Endothelial cell of umbilical vein (primary cell): Measurements from ENCODE around the gene ZFP36. TPM values are rescaled to one million over a fixed set of nuclear protein-coding genes. Genes with fewer than 3 reads are reported as not detected.

Source experiments
- BruUV-seq: library from RNA; stranded (reverse); fragments of 400-500 nt; replicated peaks from 2 replicates; lab custom pipeline; 2021; lab: Mats Ljungman, UMichigan
- CTCF ChIA-PET: fragments of 300-600, 350-600 bp; sonication (Branson Sonifier 250); formaldehyde crosslinking; loops from one replicate; lab custom pipeline; 2021; ENCODE audit warnings: antibody characterized with exemption, inconsistent platforms; lab: Charles Lee
- POLR2A ChIA-PET: fragments of 300-600, 350-600 bp; sonication (Branson Sonifier 250); formaldehyde crosslinking; loops from one replicate; lab custom pipeline; 2021; ENCODE audit warnings: antibody characterized with exemption, inconsistent platforms; lab: Charles Lee
- DNase-seq: peaks from one replicate; pipeline ENCODE4 v3.0.0-alpha.2; 2011; ENCODE audit warnings: low read depth, low spot score
- FAIRE-seq: peaks from 2 replicates; lab custom pipeline; 2011; peaks lifted over from hg19 to GRCh38; lab: Jason Lieb, UNC
- H2AFZ ChIP-seq: 2 replicates; pipeline ENCODE4 v1.6.0; 2012; ENCODE audit warnings: low read depth, low read length, control low read depth, inconsistent platforms
- H3K27ac ChIP-seq: 2 replicates; pipeline ENCODE4 v1.5.1; 2011; ENCODE audit warnings: low read depth, mild to moderate bottlenecking, control low read depth, low read length, moderate library complexity; ENCODE audit not compliant: insufficient read depth
- H3K27me3 ChIP-seq, 2 experiments: 2 replicates each; pipeline versions ENCODE4 v1.6.0 to v1.6.1; 2011; ENCODE audit warnings: low read length in 2 of 2, mixed read lengths in 1 of 2; ENCODE audit not compliant: control insufficient read depth in 2 of 2, insufficient read depth in 2 of 2
- H3K36me3 ChIP-seq, 2 experiments: 2 replicates in 1 of 2; 3 replicates in 1 of 2; pipeline ENCODE4 v1.5.1; 2011; ENCODE audit warnings: low read length in 2 of 2, mild to moderate bottlenecking in 1 of 2, moderate library complexity in 1 of 2; ENCODE audit not compliant: control insufficient read depth in 2 of 2, insufficient read depth in 2 of 2; ENCODE audit errors: extremely low read depth in 1 of 2
- H3K4me1 ChIP-seq: 3 replicates; pipeline ENCODE4 v1.5.1; 2011; ENCODE audit warnings: mild to moderate bottlenecking, low read length; ENCODE audit not compliant: control insufficient read depth, insufficient read depth; ENCODE audit errors: extremely low read depth
- H3K4me2 ChIP-seq: 2 replicates; pipeline ENCODE4 v1.6.1; 2011; ENCODE audit warnings: low read length, control low read depth, mixed read lengths; ENCODE audit not compliant: insufficient read depth
- H3K4me3 ChIP-seq, 3 experiments: fragments of 200-600 bp in 1 of 3; sonication (generic), shearing (Covaris generic) in 1 of 3; replicated peaks in 1 of 3; 2 replicates each; pipeline ENCODE4 v1.5.1; 2011 to 2016; ENCODE audit warnings: control low read depth in 3 of 3, low read length in 3 of 3, mild to moderate bottlenecking in 2 of 3, inconsistent platforms in 1 of 3, low read depth in 1 of 3, moderate library complexity in 1 of 3; ENCODE audit not compliant: insufficient read depth in 1 of 3
- H3K79me2 ChIP-seq: 2 replicates; pipeline ENCODE4 v1.6.0; 2012; ENCODE audit warnings: low read length, inconsistent platforms; ENCODE audit not compliant: control insufficient read depth, insufficient read depth
- H3K9ac ChIP-seq: replicated peaks from 2 replicates; pipeline ENCODE3; 2011; ENCODE audit warnings: low read length, control low read depth; ENCODE audit not compliant: insufficient read depth; ENCODE audit errors: extremely low read depth
- H3K9me1 ChIP-seq: replicated peaks from 3 replicates; pipeline ENCODE4 v1.6.0; 2011; ENCODE audit warnings: mild to moderate bottlenecking, low read length; ENCODE audit not compliant: control insufficient read depth, insufficient read depth; ENCODE audit errors: extremely low read depth
- H3K9me3 ChIP-seq: replicated peaks from 2 replicates; pipeline ENCODE4 v1.5.1; 2012; ENCODE audit warnings: low read length, inconsistent platforms; ENCODE audit not compliant: control insufficient read depth, insufficient read depth
- H4K20me1 ChIP-seq: replicated peaks from 2 replicates; pipeline ENCODE3; 2011; ENCODE audit warnings: mild to moderate bottlenecking, low read length; ENCODE audit not compliant: control insufficient read depth, insufficient read depth; ENCODE audit errors: extremely low read depth
- EZH2 ChIP-seq: IDR thresholded peaks from 2 replicates; pipeline ENCODE4 v1.6.1; 2012; ENCODE audit warnings: borderline replicate concordance, low read depth, mild to moderate bottlenecking, moderate library complexity, low read length, inconsistent platforms; ENCODE audit not compliant: severe bottlenecking
- FOS ChIP-seq: IDR thresholded peaks from 2 replicates; pipeline ENCODE4 v1.6.1; 2011; ENCODE audit warnings: mild to moderate bottlenecking, low read length, moderate library complexity, borderline replicate concordance; ENCODE audit not compliant: insufficient read depth
- JUN ChIP-seq: IDR thresholded peaks from 2 replicates; pipeline ENCODE4 v1.6.1; 2011; ENCODE audit warnings: borderline replicate concordance, low read depth; ENCODE audit not compliant: insufficient read length, insufficient read depth
- POLR2A ChIP-seq: IDR thresholded peaks from 2 replicates; pipeline ENCODE4 v1.6.1; 2012; ENCODE audit warnings: low read depth, mild to moderate bottlenecking, control low read depth, low read length
- POLR2AphosphoS5 ChIP-seq: IDR thresholded peaks from 2 replicates; pipeline ENCODE4 v1.6.1; 2012; ENCODE audit warnings: low read depth, mild to moderate bottlenecking, control low read depth, low read length, moderate library complexity; ENCODE audit not compliant: insufficient read depth
- dilution Hi-C: fragments of 300-500 bp; cut with MboI; formaldehyde crosslinking; loops from one replicate; pipeline ENCODE4 v1.15.0; 2019; ENCODE audit warnings: low sequenced_read_pairs; ENCODE audit not compliant: extremely low pct_ligation_motif_present
- intact Hi-C: fragments of 100-400 bp; cut with micrococcal nuclease; formaldehyde crosslinking; loops from one replicate; pipeline ENCODE4 v1.10.0; 2022
- polyA plus RNA-seq, 4 experiments: library from polyadenylated mRNA; depleted of rRNA in 3 of 4; stranded (reverse) in 3 of 4; unstranded in 1 of 4; fragments of >200 nt; gene quantifications; 2 replicates each; pipeline versions ENCODE4 v1.2.1 to v1.2.3, GENCODE V29; 2011 to 2012; ENCODE audit warnings: missing spikeins in 1 of 4
- total RNA-seq: library from RNA; stranded (reverse); gene quantifications from 2 replicates; pipeline ENCODE4 v1.2.3, GENCODE V29; 2021
- TF ChIP-seq, protein P1 (sequence below), 2 donors: IDR thresholded peaks; 1 replicate in 1 of 2; 2 replicates in 1 of 2; pipeline ENCODE4 v1.5.1; 2011; ENCODE audit warnings: low read length in 2 of 2, mild to moderate bottlenecking in 2 of 2, moderate library complexity in 2 of 2, control low read depth in 1 of 2, inconsistent platforms in 1 of 2, low read depth in 1 of 2; ENCODE audit not compliant: insufficient read depth in 1 of 2; ENCODE audit errors: extremely low read depth in 1 of 2
- TF ChIP-seq, protein P2 (sequence below): IDR thresholded peaks from 2 replicates; pipeline ENCODE4 v1.6.1; 2011; ENCODE audit not compliant: insufficient read depth, insufficient read length

Gene ZFP36
- total and polyA plus RNA-seq, 2 donors (not counting 3 experiments of a cell fraction or from before 2014, with no cell fraction given) = 12.2 to 21.7 TPM

DNA sequence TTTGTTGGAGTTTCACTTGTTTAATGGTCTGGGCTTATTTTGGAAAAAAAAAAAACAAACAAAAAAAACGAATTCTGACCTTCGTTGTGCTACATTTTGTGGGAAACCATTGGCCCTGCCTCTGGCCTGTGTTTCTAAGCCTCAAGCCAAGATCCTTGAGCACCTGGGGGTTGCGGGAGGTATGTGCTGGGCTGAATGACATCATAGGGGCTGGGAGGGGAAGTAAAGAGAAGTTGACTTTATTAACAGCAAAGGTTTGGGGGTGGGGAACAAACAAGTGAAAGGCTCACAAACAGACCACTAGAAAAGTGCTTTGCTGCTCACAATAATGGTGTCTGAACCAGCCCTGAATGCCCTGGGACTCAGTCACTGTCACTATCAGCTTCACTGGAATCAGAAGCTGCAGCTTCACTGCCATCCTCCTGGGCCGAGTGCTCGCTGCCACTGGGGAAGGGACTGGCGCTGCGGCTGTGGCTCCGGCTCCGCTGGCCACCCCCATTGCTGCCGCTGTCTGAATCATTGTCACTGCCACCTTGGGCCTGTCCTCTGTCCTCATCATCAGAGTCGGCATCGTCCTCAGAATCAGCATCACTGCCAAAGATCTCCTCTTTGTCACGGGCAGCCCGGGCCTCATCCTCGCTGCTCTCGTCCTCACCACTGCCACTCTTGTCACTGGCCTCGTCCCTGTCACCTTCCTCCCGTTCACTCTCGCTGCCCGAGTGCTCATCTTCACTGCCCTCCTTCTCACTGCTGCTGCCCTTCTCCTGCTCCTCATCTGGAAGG, 20.8 kb upstream of the ZFP36 start:
- FAIRE-seq (no peak), DNase-seq (no peak)
- intact Hi-C loops (no loop called here), dilution Hi-C loops (no loop called here)
- Histone ChIP-seq H3K27me3 (no peaks in the 10 kb centered on the region), H3K27ac (no peak overlapping the region), H3K9me1 (no peaks in the 10 kb centered on the region), H2AFZ (no peak overlapping the region), H3K4me1 (peaks cover 5% of the 10 kb centered on the region), H4K20me1 (no peaks in the 10 kb centered on the region), H3K36me3 (peaks cover 7 to 55% of the 10 kb centered on the region in 2 experiments), H3K9me3 (no peaks in the 10 kb centered on the region), H3K9ac (no peak overlapping the region), H3K79me2 (peaks cover 7% of the 10 kb centered on the region), H3K4me2 (no peak overlapping the region), H3K4me3 (no peak overlapping the region)
- ChIA-PET CTCF (interaction anchor here (0.9 to 1.1 kb wide), 3 partner anchors 12 to 23 kb away, joined by 4 read pairs; no protein-coding TSS in a partner anchor), POLR2A (no interaction called here)
- TF ChIP-seq EZH2 = no peak
- TF ChIP-seq POLR2AphosphoS5 = no peak
- no peak for TF ChIP-seq FOS
- TF ChIP-seq POLR2A = no peak
- TF ChIP-seq JUN = no peak
- TF ChIP-seq, protein P1, sequence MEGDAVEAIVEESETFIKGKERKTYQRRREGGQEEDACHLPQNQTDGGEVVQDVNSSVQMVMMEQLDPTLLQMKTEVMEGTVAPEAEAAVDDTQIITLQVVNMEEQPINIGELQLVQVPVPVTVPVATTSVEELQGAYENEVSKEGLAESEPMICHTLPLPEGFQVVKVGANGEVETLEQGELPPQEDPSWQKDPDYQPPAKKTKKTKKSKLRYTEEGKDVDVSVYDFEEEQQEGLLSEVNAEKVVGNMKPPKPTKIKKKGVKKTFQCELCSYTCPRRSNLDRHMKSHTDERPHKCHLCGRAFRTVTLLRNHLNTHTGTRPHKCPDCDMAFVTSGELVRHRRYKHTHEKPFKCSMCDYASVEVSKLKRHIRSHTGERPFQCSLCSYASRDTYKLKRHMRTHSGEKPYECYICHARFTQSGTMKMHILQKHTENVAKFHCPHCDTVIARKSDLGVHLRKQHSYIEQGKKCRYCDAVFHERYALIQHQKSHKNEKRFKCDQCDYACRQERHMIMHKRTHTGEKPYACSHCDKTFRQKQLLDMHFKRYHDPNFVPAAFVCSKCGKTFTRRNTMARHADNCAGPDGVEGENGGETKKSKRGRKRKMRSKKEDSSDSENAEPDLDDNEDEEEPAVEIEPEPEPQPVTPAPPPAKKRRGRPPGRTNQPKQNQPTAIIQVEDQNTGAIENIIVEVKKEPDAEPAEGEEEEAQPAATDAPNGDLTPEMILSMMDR (IDR thresholded peaks at IDR 0.05; ENCODE audit: extremely low read depth in 1 of 2, insufficient read depth in 1 of 2, low read depth in 1 of 2, low read length in 2 of 2) = no peak
- TF ChIP-seq, protein P2, sequence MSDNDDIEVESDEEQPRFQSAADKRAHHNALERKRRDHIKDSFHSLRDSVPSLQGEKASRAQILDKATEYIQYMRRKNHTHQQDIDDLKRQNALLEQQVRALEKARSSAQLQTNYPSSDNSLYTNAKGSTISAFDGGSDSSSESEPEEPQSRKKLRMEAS = no peak
- no TSS peak for BruUV-seq
